HG03575 (cell line): Measurements from ENCODE around the gene PRDX1.
"Not testable (repeated sequence)": the region's sequence is repeated elsewhere in the genome, so short reads cannot be mapped to it uniquely, and the experiment has no call there.

Experiments
- ATAC-seq: cut with Tn5 transposase; IDR thresholded peaks from one replicate; pipeline ENCODE4 v1.9.1; 2021; ENCODE audit not compliant: unreplicated experiment, insufficient number of reproducible peaks, low FRiP score; ENCODE audit errors: extremely low read depth

PRDX1 gene

GRCh38 chr1:45542591-45542990 is 20.9 kb upstream of the PRDX1 start:
- ATAC-seq = no peak

- ATAC-seq = no peak
Measured at GRCh38 chr1:45541193-45541592, 19.5 kb upstream of the PRDX1 start.

GRCh38 chr1:45536886-45537285 is 15.2 kb upstream of the PRDX1 start:
- ATAC-seq = no peak

- no peak for ATAC-seq
Measured at GRCh38 chr1:45535988-45536766, 14.5 kb upstream of the PRDX1 start.

GRCh38 chr1:45531873-45532272 is 10.2 kb upstream of the PRDX1 start:
- ATAC-seq = no peak

- ATAC-seq = no peak
Measured at GRCh38 chr1:45530632-45531135, 9.0 kb upstream of the PRDX1 start.

- no peak for ATAC-seq
Measured at GRCh38 chr1:45526135-45526644, 4.5 kb upstream of the PRDX1 start.

GRCh38 chr1:45523975-45524374 is 2.3 kb upstream of the PRDX1 start:
- not testable (repeated sequence) for ATAC-seq

GRCh38 chr1:45523516-45523915 is 1.8 kb upstream of the PRDX1 start:
- not testable (repeated sequence) for ATAC-seq

GRCh38 chr1:45522324-45523104 is 830 bp upstream of the PRDX1 start:
- no peak for ATAC-seq

- ATAC-seq = not testable (repeated sequence)
Measured at GRCh38 chr1:45519774-45520173, 1.9 kb downstream of the PRDX1 start.

- ATAC-seq = no peak
Measured at GRCh38 chr1:45518910-45519309, 2.8 kb downstream of the PRDX1 start.

GRCh38 chr1:45518366-45518765 is 3.3 kb downstream of the PRDX1 start:
- ATAC-seq = not testable (repeated sequence)

GRCh38 chr1:45516465-45516864 is 5.2 kb downstream of the PRDX1 start:
- ATAC-seq = no peak

- no peak for ATAC-seq
Measured at GRCh38 chr1:45516036-45516435, 5.6 kb downstream of the PRDX1 start.

GRCh38 chr1:45513532-45514260 is 8.0 kb downstream of the PRDX1 start:
- not testable (repeated sequence) for ATAC-seq

- no peak for ATAC-seq
Measured at GRCh38 chr1:45512641-45513054, 9.0 kb downstream of the PRDX1 start.

GRCh38 chr1:45510972-45511527 is 10.6 kb downstream of the PRDX1 start:
- ATAC-seq = no peak
